ENCODE results near the gene SPPL2B.
A peak's percentile ranks its signal among the peaks of the same experiment; 100 is the strongest.

The SPPL2B gene

DNA sequence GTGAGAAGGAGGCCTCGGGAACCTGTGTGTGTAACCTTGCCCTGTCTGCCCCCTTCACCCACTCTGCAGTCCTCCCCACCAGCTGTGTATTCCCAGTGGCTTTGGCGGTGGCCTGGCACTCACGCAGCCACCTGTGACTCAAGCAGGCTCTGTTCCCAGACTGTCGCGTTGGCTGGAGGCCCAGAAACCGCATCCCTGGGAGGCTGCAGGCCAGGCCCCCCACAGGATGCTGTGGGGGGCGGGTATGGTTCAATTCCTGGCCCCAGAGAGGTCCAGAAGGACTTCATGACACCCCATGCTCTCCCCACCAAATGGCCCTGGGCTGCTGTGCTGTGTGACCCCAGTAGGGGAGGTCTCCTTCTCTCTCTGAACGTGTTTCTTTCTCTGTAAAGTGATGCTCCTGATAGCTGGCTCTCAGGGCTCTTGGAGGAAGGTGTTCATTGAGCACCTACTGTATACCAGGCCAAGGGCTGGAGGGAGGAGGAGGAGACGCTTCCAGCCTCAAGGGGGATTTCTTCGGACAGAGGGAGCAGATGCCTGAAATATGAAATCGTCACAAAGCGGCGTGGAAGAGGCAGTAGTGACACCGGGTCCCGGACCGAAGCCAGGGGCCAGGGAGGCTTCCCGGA, 18.6 kb upstream of the SPPL2B start:
- TF ChIP-seq, protein P1, sequence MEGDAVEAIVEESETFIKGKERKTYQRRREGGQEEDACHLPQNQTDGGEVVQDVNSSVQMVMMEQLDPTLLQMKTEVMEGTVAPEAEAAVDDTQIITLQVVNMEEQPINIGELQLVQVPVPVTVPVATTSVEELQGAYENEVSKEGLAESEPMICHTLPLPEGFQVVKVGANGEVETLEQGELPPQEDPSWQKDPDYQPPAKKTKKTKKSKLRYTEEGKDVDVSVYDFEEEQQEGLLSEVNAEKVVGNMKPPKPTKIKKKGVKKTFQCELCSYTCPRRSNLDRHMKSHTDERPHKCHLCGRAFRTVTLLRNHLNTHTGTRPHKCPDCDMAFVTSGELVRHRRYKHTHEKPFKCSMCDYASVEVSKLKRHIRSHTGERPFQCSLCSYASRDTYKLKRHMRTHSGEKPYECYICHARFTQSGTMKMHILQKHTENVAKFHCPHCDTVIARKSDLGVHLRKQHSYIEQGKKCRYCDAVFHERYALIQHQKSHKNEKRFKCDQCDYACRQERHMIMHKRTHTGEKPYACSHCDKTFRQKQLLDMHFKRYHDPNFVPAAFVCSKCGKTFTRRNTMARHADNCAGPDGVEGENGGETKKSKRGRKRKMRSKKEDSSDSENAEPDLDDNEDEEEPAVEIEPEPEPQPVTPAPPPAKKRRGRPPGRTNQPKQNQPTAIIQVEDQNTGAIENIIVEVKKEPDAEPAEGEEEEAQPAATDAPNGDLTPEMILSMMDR (IDR thresholded peaks at IDR 0.05; ENCODE audit: low read depth, low read length, missing control alignments): no peak
- H3K4me3 ChIP-seq (ENCODE audit: low read depth, low read length): no peak overlapping the region
- no peak for DNase-seq (ENCODE audit: low read depth)

DNA sequence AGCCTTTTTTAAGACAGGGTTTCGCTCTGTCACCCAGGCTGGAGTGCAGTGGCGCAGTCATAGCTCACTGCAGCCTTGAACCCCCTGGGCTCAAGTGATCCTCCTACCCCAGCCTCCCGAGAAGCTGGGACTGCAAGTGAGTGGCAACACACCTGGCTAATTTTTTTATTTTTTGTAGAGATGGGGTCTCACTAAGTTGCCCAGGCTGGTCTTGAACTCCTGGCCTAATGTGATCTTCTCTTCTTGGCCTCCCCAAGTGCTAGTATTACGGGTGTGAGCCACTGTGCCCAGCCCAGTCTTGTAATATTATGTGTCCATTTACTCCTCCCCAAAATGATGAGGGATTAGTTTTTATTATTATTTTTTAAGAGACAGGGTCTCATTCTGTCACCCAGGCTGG, 17.4 kb upstream of the SPPL2B start:
- TF ChIP-seq, protein P1 (IDR thresholded peaks at IDR 0.05; ENCODE audit: low read depth, low read length, missing control alignments): no peak
- DNase-seq (ENCODE audit: low read depth): no peak
- H3K4me3 ChIP-seq (ENCODE audit: low read depth, low read length): no peak overlapping the region

DNA sequence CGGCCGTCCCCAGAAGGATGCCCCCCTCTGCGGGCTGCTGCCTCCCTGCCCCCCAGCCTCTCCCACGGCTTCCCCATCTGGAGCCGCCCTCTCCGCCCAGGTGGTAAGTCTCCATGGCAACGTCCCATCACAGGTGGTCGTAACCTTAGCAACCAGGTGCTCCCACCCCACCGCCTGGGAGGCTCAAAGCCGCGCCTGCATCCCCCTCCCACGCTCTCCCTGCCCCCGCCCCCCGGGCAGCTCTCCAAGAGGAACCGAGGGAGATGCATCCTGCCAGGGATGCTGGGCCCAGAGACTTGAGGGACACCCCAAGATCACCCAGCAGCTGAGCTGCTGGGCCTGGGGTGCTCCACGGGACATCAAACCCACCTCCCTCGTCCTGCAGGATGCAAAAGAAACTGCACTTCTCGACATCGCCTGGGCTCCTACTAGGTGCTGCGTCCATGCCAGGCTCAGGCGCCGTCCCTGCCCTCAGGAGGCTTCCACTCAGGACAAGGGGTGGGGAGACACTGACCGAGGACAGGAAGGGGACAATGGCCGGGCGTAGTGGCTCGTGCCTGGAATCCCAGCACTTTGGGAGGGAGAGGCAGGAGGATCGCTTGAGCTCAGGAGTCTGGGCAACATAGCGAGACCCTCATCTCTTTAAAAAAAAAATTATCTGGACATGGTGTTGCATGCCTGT, 15.5 kb upstream of the SPPL2B start:
- TF ChIP-seq, protein P1 (IDR thresholded peaks at IDR 0.05; ENCODE audit: low read depth, low read length, missing control alignments): no peak
- H3K4me3 ChIP-seq (ENCODE audit: low read depth, low read length): no peak overlapping the region
- no peak for DNase-seq (ENCODE audit: low read depth)

DNA sequence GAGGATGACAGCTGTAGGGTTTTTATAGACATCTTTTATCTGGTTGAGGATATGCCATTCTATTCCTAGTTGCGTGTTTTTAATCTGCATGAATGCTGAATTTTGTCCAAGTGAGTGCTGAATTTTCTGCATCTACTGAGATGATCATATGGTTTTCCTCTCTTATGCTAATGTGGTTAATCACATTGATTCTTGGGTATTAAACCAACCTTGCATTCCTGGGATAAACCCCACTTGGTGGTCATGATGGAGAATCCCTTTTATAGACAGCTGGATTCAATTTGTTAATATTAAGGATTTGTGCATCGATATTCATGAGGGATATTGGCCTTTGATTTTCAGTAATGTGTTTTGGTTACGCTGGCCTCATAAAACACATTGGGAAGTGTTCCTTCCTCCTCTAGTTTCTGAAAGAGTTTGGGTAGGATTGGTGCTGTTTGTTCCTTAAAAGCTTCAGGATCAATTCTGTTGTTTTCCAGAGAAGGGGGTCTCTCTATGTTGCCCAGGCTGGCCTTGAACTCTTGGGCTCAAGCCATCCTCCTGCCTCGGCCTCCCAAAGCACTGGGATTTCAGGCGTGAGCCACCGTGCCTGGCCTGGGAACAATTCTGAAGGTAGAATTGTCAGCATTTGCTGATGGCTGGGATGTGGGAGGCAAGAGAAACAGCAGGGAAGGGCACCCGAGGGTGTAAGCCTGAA, 13.2 kb upstream of the SPPL2B start:
- TF ChIP-seq, protein P1 (IDR thresholded peaks at IDR 0.05; ENCODE audit: low read depth, low read length, missing control alignments): no peak
- DNase-seq (ENCODE audit: low read depth): no peak
- H3K4me3 ChIP-seq (ENCODE audit: low read depth, low read length): no peak overlapping the region

DNA sequence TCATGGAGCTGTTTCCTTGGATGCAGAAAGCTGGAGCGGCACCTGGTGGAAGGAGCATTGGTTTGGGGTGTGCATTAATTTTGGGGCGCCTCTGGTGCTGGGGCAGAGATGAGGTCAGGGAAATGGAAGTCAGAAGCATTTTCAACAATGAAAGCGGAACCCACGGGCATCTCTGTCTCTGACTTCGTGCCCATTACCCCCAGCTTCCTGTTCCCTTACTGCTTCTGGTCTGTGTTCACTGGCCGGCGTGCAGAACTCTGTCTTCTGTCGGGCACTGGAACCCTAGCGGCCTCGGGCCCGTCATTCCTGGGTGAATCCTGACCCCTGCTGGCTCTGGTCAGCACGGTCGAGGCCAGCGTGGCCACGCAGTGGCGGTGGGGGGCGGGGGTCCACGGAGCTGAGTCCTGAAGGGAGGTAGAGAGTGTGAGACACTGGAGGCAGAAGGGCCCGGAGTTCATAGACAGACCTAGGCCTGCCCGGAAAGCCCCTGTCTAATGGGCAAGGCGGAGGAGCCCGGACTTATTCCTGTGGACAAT, 12.6 kb upstream of the SPPL2B start:
- H3K4me3 ChIP-seq (ENCODE audit: low read depth, low read length): no peak overlapping the region
- no peak for DNase-seq (ENCODE audit: low read depth)
- TF ChIP-seq, protein P1 (IDR thresholded peaks at IDR 0.05; ENCODE audit: low read depth, low read length, missing control alignments): peak; percentile 46

DNA sequence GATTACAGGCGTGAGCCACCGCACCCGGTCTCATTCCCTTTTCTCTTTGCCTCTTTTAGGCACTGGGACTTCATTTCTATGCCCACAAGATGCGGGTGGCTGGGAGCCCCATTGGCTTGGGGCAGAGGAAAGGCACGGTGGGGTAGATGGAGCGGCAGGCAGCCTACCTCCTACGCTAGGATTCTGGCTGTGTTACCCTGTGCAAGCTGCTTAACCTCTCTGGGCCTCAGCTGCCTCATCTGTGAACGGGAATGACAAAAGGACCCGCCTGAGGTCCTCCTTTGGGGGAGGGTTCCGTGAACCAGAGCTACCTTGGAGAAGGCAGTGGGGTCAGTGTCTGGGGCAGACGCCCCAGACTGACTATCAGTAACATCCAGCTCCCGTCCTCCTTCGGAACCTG, 11.2 kb upstream of the SPPL2B start:
- no peak overlapping the region for H3K4me3 ChIP-seq (ENCODE audit: low read depth, low read length)
- no peak for DNase-seq (ENCODE audit: low read depth)
- TF ChIP-seq, protein P1 (IDR thresholded peaks at IDR 0.05; ENCODE audit: low read depth, low read length, missing control alignments): no peak

Data from GM12864 (cell line).